Adrenal gland (tissue), 12 donors: ENCODE data around the gene LRBA. TPM values are rescaled to one million over a fixed set of nuclear protein-coding genes. Genes with fewer than 3 reads are reported as not detected.

Experiments used
- DNase-seq, 7 donors: peaks; one replicate each; pipeline ENCODE4 v3.0.0-alpha.2; 2019 to 2020
- H3K27ac ChIP-seq, 5 donors: fragments of 200-600 bp; sonication (generic) in 4 of 5; 1 replicate in 3 of 5; 2 replicates in 2 of 5; pipeline versions ENCODE4 v1.5.1 to v1.8.0; 2016 to 2020; ENCODE audit warnings: mild to moderate bottlenecking in 1 of 5
- H3K27me3 ChIP-seq: fragments of 200-600 bp; 2 replicates; pipeline ENCODE4 v1.8.0; 2021
- H3K36me3 ChIP-seq, 2 donors: fragments of 200-600 bp; replicated peaks in 1 of 2; 1 replicate in 1 of 2; 2 replicates in 1 of 2; pipeline versions ENCODE4 v1.5.1 to v1.8.0; 2018 to 2022
- H3K4me1 ChIP-seq, 2 donors: fragments of 200-600 bp; replicated peaks in 1 of 2; 1 replicate in 1 of 2; 2 replicates in 1 of 2; pipeline versions ENCODE4 v1.5.1 to v1.8.0; 2018 to 2021
- H3K4me3 ChIP-seq, 4 donors: fragments of 200-600 bp; sonication (generic) in 3 of 4; one replicate each; pipeline ENCODE4 v1.5.1; 2016 to 2018
- H3K9me3 ChIP-seq, 3 donors: fragments of 200-600 bp; sonication (generic) in 1 of 3; replicated peaks in 1 of 3; 1 replicate in 2 of 3; 2 replicates in 1 of 3; pipeline versions ENCODE4 v1.5.1 to v1.8.0; 2016 to 2021
- POLR2A ChIP-seq, 2 donors: fragments of 450-650 bp; IDR thresholded peaks; one replicate each; pipeline ENCODE4 v1.6.1; 2017; ENCODE audit warnings: antibody characterized with exemption in 2 of 2, mild to moderate bottlenecking in 2 of 2, moderate library complexity in 1 of 2
- WGBS, 4 donors: extraction: QIAGEN DNeasy Blood & Tissue Kit in 2 of 4; methylation state at CpG; one replicate each; pipeline versions ENCODE4 v1.1.5 to v1.1.7; 2013 to 2017; 5-methylcytosine and 5-hydroxymethylcytosine counted together
- intact Hi-C, 2 donors: fragments of 100-400 bp; cut with DNase I; formaldehyde crosslinking; loops; one replicate each; pipeline versions ENCODE4 v1.14.1 to v1.15.0; 2022 to 2023
- polyA plus RNA-seq, 3 donors: library from polyadenylated mRNA; stranded (reverse); fragments of 200-250 nt in 2 of 3; fragments of 350-450 nt in 1 of 3; fragmentation: Illumina TruSeq in 1 of 3; extraction: RNeasy Lipid Tissue Mini Kit (QIAGEN cat#74804) in 1 of 3; gene quantifications; one replicate each; pipeline ENCODE4 v1.2.3, GENCODE V29; 2013 to 2014
- total RNA-seq, 9 donors: library from RNA; depleted of rRNA in 4 of 9; stranded (reverse); fragments of >200 nt in 4 of 9; fragments of 120-200 nt in 1 of 9; fragmentation: NEBNext Ultra II Directional in 1 of 9; extraction: Animal tissue kit (Norgen Biotek cat#: 25700) in 1 of 9; gene quantifications; one replicate each; pipeline versions ENCODE4 v1.1.0 to v1.2.4, GENCODE V29; 2013 to 2023
- TF ChIP-seq, protein P1 (sequence below), 6 experiments: fragments of 450-650 bp in 4 of 6; fragments of 200-600 bp in 2 of 6; sonication (generic) in 1 of 6; IDR thresholded peaks; 1 replicate in 5 of 6; 2 replicates in 1 of 6; pipeline versions ENCODE4 v1.5.1 to v1.8.0; 2016 to 2021; ENCODE audit warnings: antibody characterized with exemption in 6 of 6, mild to moderate bottlenecking in 2 of 6, moderate library complexity in 1 of 6
- donor health status: healthy with polysubstance abuse.
- donor health status: Bipolar disorder and iron deficiency.
- donor health status: DM: yes; HTN: yes; CAD: no.
- donor health status: DM: no; HTN: no; CAD: no.
- donor health status: DM: no; HTN: no; CAD: no.
- donor health status: DM: yes; HTN: yes; CAD: no.

LRBA gene
- total and polyA plus RNA-seq, 12 donors, result 9.6 to 106 (median 40.6) TPM

- H3K4me1 ChIP-seq, result no peaks in the 10 kb centered on the region
- no peak overlapping the region for H3K27ac ChIP-seq
- DNase-seq, result no peak
- H3K27me3 ChIP-seq, result no peaks in the 10 kb centered on the region
- H3K4me3 ChIP-seq, result no peak overlapping the region
- H3K36me3 ChIP-seq, result no peaks in the 10 kb centered on the region
- no peaks in the 10 kb centered on the region for H3K9me3 ChIP-seq
- TF ChIP-seq POLR2A (IDR thresholded peaks at IDR 0.05), result no peak
- TF ChIP-seq, protein P1, sequence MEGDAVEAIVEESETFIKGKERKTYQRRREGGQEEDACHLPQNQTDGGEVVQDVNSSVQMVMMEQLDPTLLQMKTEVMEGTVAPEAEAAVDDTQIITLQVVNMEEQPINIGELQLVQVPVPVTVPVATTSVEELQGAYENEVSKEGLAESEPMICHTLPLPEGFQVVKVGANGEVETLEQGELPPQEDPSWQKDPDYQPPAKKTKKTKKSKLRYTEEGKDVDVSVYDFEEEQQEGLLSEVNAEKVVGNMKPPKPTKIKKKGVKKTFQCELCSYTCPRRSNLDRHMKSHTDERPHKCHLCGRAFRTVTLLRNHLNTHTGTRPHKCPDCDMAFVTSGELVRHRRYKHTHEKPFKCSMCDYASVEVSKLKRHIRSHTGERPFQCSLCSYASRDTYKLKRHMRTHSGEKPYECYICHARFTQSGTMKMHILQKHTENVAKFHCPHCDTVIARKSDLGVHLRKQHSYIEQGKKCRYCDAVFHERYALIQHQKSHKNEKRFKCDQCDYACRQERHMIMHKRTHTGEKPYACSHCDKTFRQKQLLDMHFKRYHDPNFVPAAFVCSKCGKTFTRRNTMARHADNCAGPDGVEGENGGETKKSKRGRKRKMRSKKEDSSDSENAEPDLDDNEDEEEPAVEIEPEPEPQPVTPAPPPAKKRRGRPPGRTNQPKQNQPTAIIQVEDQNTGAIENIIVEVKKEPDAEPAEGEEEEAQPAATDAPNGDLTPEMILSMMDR (IDR thresholded peaks at IDR 0.05), result no peak
- intact Hi-C loops, result no loop called here
Measured at GRCh38 chr4:150699599-150699998, 315.5 kb downstream of the LRBA start.

- H3K4me1 ChIP-seq, result peaks cover 0 to 5% of the 10 kb centered on the region in 2 donors
- DNase-seq, result no peak
- H3K9me3 ChIP-seq, result no peaks in the 10 kb centered on the region
- WGBS, 4 donors, result 79 to 88% (median 84%) methylated on average over 2 of the region's 2 CpGs
- TF ChIP-seq POLR2A (IDR thresholded peaks at IDR 0.05), result no peak
- TF ChIP-seq, protein P1 (IDR thresholded peaks at IDR 0.05), result no peak
- no peak overlapping the region for H3K4me3 ChIP-seq
- H3K27ac ChIP-seq, result no peak overlapping the region
- intact Hi-C loops, result no loop called here
- no peaks in the 10 kb centered on the region for H3K36me3 ChIP-seq
- no peaks in the 10 kb centered on the region for H3K27me3 ChIP-seq
Measured at GRCh38 chr4:150695162-150695561, 319.9 kb downstream of the LRBA start.

GRCh38 chr4:150694438-150694837, 320.6 kb downstream of the LRBA start:
- TF ChIP-seq, protein P1 (IDR thresholded peaks at IDR 0.05), result no peak
- no peak for TF ChIP-seq POLR2A (IDR thresholded peaks at IDR 0.05)
- intact Hi-C loops, result no loop called here
- no peaks in the 10 kb centered on the region for H3K36me3 ChIP-seq
- 32 to 43% (median 39%) methylated on average over 2 of the region's 2 CpGs for WGBS, 4 donors
- H3K27me3 ChIP-seq, result no peaks in the 10 kb centered on the region
- H3K4me3 ChIP-seq, result peak overlapping the region in 1 of 4 donors; percentile 16
- peak in 1 of 7 donors; percentile 11 for DNase-seq
- H3K9me3 ChIP-seq, result no peaks in the 10 kb centered on the region
- peaks cover 0 to 5% of the 10 kb centered on the region in 2 donors for H3K4me1 ChIP-seq
- H3K27ac ChIP-seq, result no peak overlapping the region

DNA sequence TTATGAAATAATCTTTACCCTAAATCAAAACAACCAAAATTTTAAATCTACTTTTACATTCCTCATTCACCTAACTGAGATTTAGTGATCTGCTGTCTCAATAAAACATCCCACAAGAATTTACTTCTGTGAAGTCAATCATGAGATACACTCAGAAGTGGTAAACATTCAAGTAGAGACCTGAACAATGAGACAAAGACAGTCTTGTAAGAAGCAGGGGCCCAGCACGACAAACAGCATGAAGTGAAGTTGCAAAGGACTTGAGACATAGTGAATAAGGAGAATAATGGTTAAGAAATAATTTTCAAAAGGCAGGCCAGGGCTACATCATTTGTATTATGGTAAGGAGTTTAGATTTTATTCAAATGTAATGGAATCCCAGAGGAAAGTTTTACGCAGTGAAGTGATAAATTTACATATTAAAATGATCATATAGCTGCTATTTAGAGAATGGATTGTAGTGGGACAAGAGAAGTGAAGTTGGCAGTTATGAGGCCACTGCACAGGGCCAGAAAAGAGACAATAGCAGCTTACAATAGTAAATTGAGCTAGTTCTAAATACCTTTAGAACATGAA, 331.2 kb downstream of the LRBA start:
- Histone ChIP-seq H3K9me3 (no peaks in the 10 kb centered on the region), H3K27me3 (no peaks in the 10 kb centered on the region), H3K27ac (no peak overlapping the region), H3K36me3 (no peaks in the 10 kb centered on the region), H3K4me1 (peaks cover 0 to 9% of the 10 kb centered on the region in 2 donors), H3K4me3 (no peak overlapping the region)
- DNase-seq, result no peak
- TF ChIP-seq, protein P1 (IDR thresholded peaks at IDR 0.05), result no peak
- no peak for TF ChIP-seq POLR2A (IDR thresholded peaks at IDR 0.05)
- intact Hi-C loops, result no loop called here
- 87 to 93% (median 90%) methylated on average over 2 of the region's 2 CpGs for WGBS, 4 donors
